Prostate gland (tissue), 2 donors: ENCODE measurements around the gene TMEM245. TPM values are rescaled to one million over a fixed set of nuclear protein-coding genes. Genes with fewer than 3 reads are reported as not detected.

Source experiments
- DNase-seq: peaks from one replicate; pipeline ENCODE4 v3.0.0-alpha.2; 2019; ENCODE audit warnings: low spot score
- H3K27ac ChIP-seq, 2 donors: fragments of 200-600 bp; sonication (generic); 2 replicates each; pipeline ENCODE4 v1.5.1; 2017 to 2019
- H3K27me3 ChIP-seq: fragments of 200-600 bp; sonication (generic); replicated peaks from 2 replicates; pipeline ENCODE4 v1.5.1; 2019; ENCODE audit not compliant: insufficient read depth
- H3K36me3 ChIP-seq, 2 donors: fragments of 200-600 bp; sonication (generic); 1 replicate in 1 of 2; 2 replicates in 1 of 2; pipeline versions ENCODE4 v1.5.1 to v1.8.1; 2017 to 2019
- H3K4me1 ChIP-seq: fragments of 200-600 bp; sonication (generic); replicated peaks from 2 replicates; pipeline ENCODE4 v1.5.1; 2019
- H3K4me3 ChIP-seq, 2 donors: fragments of 200-600 bp; sonication (generic); 2 replicates each; pipeline ENCODE4 v1.5.1; 2017 to 2019
- H3K9me3 ChIP-seq: fragments of 200-600 bp; sonication (generic); 2 replicates; pipeline ENCODE4 v1.5.1; 2017
- CTCF ChIP-seq, 4 experiments: fragments of 200-600 bp in 2 of 4; fragments of 450-650 bp in 2 of 4; sonication (generic) in 2 of 4; IDR thresholded peaks; 1 replicate in 3 of 4; 2 replicates in 1 of 4; pipeline ENCODE4 v1.5.1; 2016 to 2019; ENCODE audit warnings: antibody characterized with exemption in 4 of 4, mild to moderate bottlenecking in 2 of 4, moderate library complexity in 2 of 4
- POLR2A ChIP-seq: fragments of 450-650 bp; IDR thresholded peaks from one replicate; pipeline ENCODE4 v1.6.1; 2016; ENCODE audit warnings: antibody characterized with exemption, mild to moderate bottlenecking
- POLR2AphosphoS5 ChIP-seq: sonication (generic); formaldehyde crosslinking; IDR thresholded peaks from one replicate; pipeline ENCODE4 v1.6.1; 2017; ENCODE audit warnings: antibody characterized with exemption
- WGBS: methylation state at CpG from one replicate; pipeline ENCODE4 v1.1.5; 2018; 5-methylcytosine and 5-hydroxymethylcytosine counted together
- intact Hi-C: fragments of 100-400 bp; cut with DNase I; formaldehyde crosslinking; loops from one replicate; pipeline ENCODE4 v1.14.2; 2022
- total RNA-seq, 2 donors: library from RNA; depleted of rRNA; stranded (reverse); fragments of >200 nt; gene quantifications; one replicate each; pipeline ENCODE4 v1.1.0, GENCODE V29; 2016

Gene TMEM245
- total RNA-seq, 2 donors from 2014 or later = 57.7 to 82.1 TPM

GRCh38 chr9:109010746-109011145, 109.0 kb downstream of the TMEM245 start:
- DNase-seq = no peak
- WGBS = 8% methylated on average over 1 of the region's 1 CpG
- no peaks in the 10 kb centered on the region for H3K4me1 ChIP-seq
- no peak overlapping the region for H3K27ac ChIP-seq
- H3K4me3 ChIP-seq = no peak overlapping the region
- intact Hi-C loops = loop anchor here (10.0 kb wide), 1 partner anchor 76 kb away; the partner anchor contains the start of genes ABITRAM and ELP1
- H3K9me3 ChIP-seq = no peaks in the 10 kb centered on the region
- no peaks in the 10 kb centered on the region for H3K36me3 ChIP-seq
- no peaks in the 10 kb centered on the region for H3K27me3 ChIP-seq
- TF ChIP-seq CTCF (IDR thresholded peaks at IDR 0.05) = no peak
- no peak for TF ChIP-seq POLR2AphosphoS5

- no peak overlapping the region for H3K27ac ChIP-seq
- H3K4me3 ChIP-seq = no peak overlapping the region
- no peaks in the 10 kb centered on the region for H3K27me3 ChIP-seq
- DNase-seq = no peak
- no peaks in the 10 kb centered on the region for H3K36me3 ChIP-seq
- intact Hi-C loops = no loop called here
- no peaks in the 10 kb centered on the region for H3K4me1 ChIP-seq
- H3K9me3 ChIP-seq = no peaks in the 10 kb centered on the region
- TF ChIP-seq POLR2A (no peak), CTCF (IDR thresholded peaks at IDR 0.05) (no peak), POLR2AphosphoS5 (no peak)
- 69% methylated on average over 3 of the region's 3 CpGs for WGBS
These were observed 114.1 kb downstream of the TMEM245 start for GRCh38 chr9:109005678-109006077.

- no peak overlapping the region for H3K27ac ChIP-seq
- no peak for DNase-seq
- WGBS = 98% methylated on average over 2 of the region's 2 CpGs
- H3K4me3 ChIP-seq = no peak overlapping the region
- H3K36me3 ChIP-seq = no peaks in the 10 kb centered on the region
- intact Hi-C loops = no loop called here
- no peaks in the 10 kb centered on the region for H3K27me3 ChIP-seq
- no peaks in the 10 kb centered on the region for H3K4me1 ChIP-seq
- TF ChIP-seq POLR2A = no peak
- no peak for TF ChIP-seq POLR2AphosphoS5
- no peaks in the 10 kb centered on the region for H3K9me3 ChIP-seq
These were observed 116.6 kb downstream of the TMEM245 start for GRCh38 chr9:109003116-109003515.

GRCh38 chr9:109002141-109002540, 117.6 kb downstream of the TMEM245 start:
- DNase-seq = no peak
- no peak for TF ChIP-seq POLR2A
- TF ChIP-seq POLR2AphosphoS5 = no peak
- TF ChIP-seq CTCF (IDR thresholded peaks at IDR 0.05) = no peak

GRCh38 chr9:109001275-109001676, 118.5 kb downstream of the TMEM245 start:
- Histone ChIP-seq H3K4me1 (no peaks in the 10 kb centered on the region), H3K36me3 (no peaks in the 10 kb centered on the region), H3K9me3 (no peaks in the 10 kb centered on the region), H3K4me3 (no peak overlapping the region), H3K27ac (no peak overlapping the region), H3K27me3 (no peaks in the 10 kb centered on the region)
- no peak for TF ChIP-seq POLR2AphosphoS5
- TF ChIP-seq CTCF (IDR thresholded peaks at IDR 0.05) = no peak
- TF ChIP-seq POLR2A = no peak
- 91% methylated on average over 1 of the region's 1 CpG for WGBS
- intact Hi-C loops = no loop called here
- no peak for DNase-seq

More at GRCh38 chr9:109002141-109002540, 117.6 kb downstream of the TMEM245 start:
- WGBS = 97% methylated on average over 4 of the region's 4 CpGs
- no peaks in the 10 kb centered on the region for H3K36me3 ChIP-seq
- H3K4me3 ChIP-seq = no peak overlapping the region
- no peaks in the 10 kb centered on the region for H3K9me3 ChIP-seq
- intact Hi-C loops = no loop called here
- no peak overlapping the region for H3K27ac ChIP-seq
- no peaks in the 10 kb centered on the region for H3K27me3 ChIP-seq
- no peaks in the 10 kb centered on the region for H3K4me1 ChIP-seq
